ENCODE data around the gene LAPTM5. TPM values are rescaled to one million over a fixed set of nuclear protein-coding genes. Genes with fewer than 3 reads are reported as not detected.
A peak's percentile ranks its signal among the peaks of the same experiment; 100 is the strongest.

The LAPTM5 gene
- total RNA-seq, 4 donors from 2014 or later: 8.7 to 21.5 (median 15.6) TPM

DNA sequence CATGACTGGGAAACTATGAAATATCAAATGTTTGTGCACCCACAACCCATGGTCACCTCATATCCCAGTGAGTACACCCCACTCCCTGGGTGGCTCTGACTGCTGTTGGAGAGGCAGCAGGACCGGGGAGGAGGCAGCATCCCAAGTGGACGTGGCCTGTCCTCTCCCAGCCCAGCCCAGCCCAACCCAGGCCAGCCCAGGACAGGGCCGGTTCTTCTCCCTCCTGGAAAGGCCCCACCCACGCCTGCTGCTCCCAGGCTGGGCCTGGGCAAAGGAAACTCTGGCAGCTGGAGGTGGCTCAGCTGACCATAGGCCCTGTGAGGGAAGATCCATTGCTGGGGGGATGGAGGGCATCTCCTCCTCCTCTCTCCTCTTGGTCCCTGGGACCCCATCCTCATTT lies 53.3 kb downstream of the LAPTM5 start:
- H3K4me3 ChIP-seq (ENCODE audit: low read depth, poor library complexity, severe bottlenecking): no peak overlapping the region
- WGBS, 2 donors: 22 to 41% methylated on average over 2 to 4 of the region's 4 CpGs
- no peak for TF ChIP-seq POLR2A (IDR thresholded peaks at IDR 0.05)
- TF ChIP-seq, protein P1, sequence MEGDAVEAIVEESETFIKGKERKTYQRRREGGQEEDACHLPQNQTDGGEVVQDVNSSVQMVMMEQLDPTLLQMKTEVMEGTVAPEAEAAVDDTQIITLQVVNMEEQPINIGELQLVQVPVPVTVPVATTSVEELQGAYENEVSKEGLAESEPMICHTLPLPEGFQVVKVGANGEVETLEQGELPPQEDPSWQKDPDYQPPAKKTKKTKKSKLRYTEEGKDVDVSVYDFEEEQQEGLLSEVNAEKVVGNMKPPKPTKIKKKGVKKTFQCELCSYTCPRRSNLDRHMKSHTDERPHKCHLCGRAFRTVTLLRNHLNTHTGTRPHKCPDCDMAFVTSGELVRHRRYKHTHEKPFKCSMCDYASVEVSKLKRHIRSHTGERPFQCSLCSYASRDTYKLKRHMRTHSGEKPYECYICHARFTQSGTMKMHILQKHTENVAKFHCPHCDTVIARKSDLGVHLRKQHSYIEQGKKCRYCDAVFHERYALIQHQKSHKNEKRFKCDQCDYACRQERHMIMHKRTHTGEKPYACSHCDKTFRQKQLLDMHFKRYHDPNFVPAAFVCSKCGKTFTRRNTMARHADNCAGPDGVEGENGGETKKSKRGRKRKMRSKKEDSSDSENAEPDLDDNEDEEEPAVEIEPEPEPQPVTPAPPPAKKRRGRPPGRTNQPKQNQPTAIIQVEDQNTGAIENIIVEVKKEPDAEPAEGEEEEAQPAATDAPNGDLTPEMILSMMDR (IDR thresholded peaks at IDR 0.05): no peak
- DNase-seq (ENCODE audit: low spot score in 2 of 2): peak; percentile 64 to 94
- intact Hi-C loops (cut with DNase I; ENCODE audit: low total_unique reads): loop anchor here (10.0 kb wide), 1 partner anchor 299 kb away; no protein-coding TSS in a partner anchor

DNA sequence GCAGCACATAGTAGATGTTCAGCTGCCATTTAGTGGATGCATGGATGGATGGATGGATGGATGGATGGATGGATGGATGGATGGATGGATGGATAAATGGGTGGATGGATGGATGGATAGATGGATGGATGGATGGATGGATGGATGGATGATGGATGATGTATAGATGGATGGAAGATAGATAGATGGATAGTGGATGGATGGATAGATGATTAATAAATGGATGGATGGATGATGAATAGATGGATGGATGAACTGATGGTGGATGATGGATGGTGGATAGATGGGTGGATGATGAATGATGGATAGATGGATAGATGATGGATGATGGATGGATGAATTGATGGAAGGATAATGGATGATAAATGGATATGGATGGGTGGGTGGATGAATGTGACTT lies 54.8 kb downstream of the LAPTM5 start:
- TF ChIP-seq, protein P1 (IDR thresholded peaks at IDR 0.05): no peak
- no peak for TF ChIP-seq POLR2A (IDR thresholded peaks at IDR 0.05)
- intact Hi-C loops (cut with DNase I; ENCODE audit: low total_unique reads): loop anchor here (10.0 kb wide), 1 partner anchor 298 kb away; no protein-coding TSS in a partner anchor
- no peak for DNase-seq (ENCODE audit: low spot score in 2 of 2)
- H3K4me3 ChIP-seq (ENCODE audit: low read depth, poor library complexity, severe bottlenecking): no peak overlapping the region

DNA sequence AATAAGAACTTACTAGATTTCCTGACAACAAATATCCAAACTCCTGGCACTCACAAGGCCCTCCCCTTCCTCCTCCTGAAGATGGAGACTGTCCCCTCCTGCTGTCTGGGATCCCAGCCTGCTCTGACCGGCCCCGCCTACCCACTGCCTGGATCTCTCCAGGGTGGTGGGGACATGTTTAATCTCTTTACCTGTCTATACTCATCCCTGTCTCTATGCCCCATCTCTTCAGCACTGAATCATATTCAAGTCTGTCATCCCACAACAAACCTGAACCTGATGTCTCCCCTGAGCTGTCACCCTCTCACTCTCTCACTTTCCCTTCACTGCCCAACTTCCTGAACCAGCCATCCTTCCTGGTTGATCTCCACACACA lies 56.3 kb downstream of the LAPTM5 start:
- 46 to 47% methylated on average over 2 of the region's 2 CpGs for WGBS, 2 donors
- H3K4me3 ChIP-seq (ENCODE audit: low read depth, poor library complexity, severe bottlenecking): no peak overlapping the region
- no peak for DNase-seq (ENCODE audit: low spot score in 2 of 2)
- TF ChIP-seq, protein P1 (IDR thresholded peaks at IDR 0.05): no peak
- TF ChIP-seq POLR2A (IDR thresholded peaks at IDR 0.05): no peak
- intact Hi-C loops (cut with DNase I; ENCODE audit: low total_unique reads): loop anchor here (10.0 kb wide), 1 partner anchor 296 kb away; no protein-coding TSS in a partner anchor

- no peak for TF ChIP-seq POLR2A (IDR thresholded peaks at IDR 0.05)
- TF ChIP-seq, protein P1 (IDR thresholded peaks at IDR 0.05): no peak
- WGBS, 2 donors: 42 to 59% methylated on average over 6 to 7 of the region's 7 CpGs
- H3K4me3 ChIP-seq (ENCODE audit: low read depth, poor library complexity, severe bottlenecking): no peak overlapping the region
- DNase-seq (ENCODE audit: low spot score in 2 of 2): peak; percentile 71 to 96
- intact Hi-C loops (cut with DNase I; ENCODE audit: low total_unique reads): loop anchor here (10.0 kb wide), 1 partner anchor 296 kb away; no protein-coding TSS in a partner anchor
Observed at GRCh38 chr1:30700528-30701257, 56.9 kb downstream of the LAPTM5 start.

GRCh38 chr1:30699762-30700161 lies 57.8 kb downstream of the LAPTM5 start:
- no peak overlapping the region for H3K4me3 ChIP-seq (ENCODE audit: low read depth, poor library complexity, severe bottlenecking)
- TF ChIP-seq, protein P1 (IDR thresholded peaks at IDR 0.05): no peak
- no peak for TF ChIP-seq POLR2A (IDR thresholded peaks at IDR 0.05)
- 34 to 89% methylated on average over 1 of the region's 1 CpG for WGBS, 2 donors
- no peak for DNase-seq (ENCODE audit: low spot score in 2 of 2)
- intact Hi-C loops (cut with DNase I; ENCODE audit: low total_unique reads): loop anchor here (10.0 kb wide), 1 partner anchor 295 kb away; no protein-coding TSS in a partner anchor
